Activated CD8-positive, alpha-beta memory T cell treated with anti-CD3 and anti-CD28 coated beads for 36 hours (primary cell): ENCODE measurements around the gene DLL1. TPM values are rescaled to one million over a fixed set of nuclear protein-coding genes. Genes with fewer than 3 reads are reported as not detected.

Source experiments
- CTCF ChIA-PET: fragments of 350-600 bp; sonication (Branson Sonifier 250); formaldehyde crosslinking; loops from one replicate; lab custom pipeline; 2021; ENCODE audit warnings: antibody characterized with exemption; lab: Charles Lee
- POLR2A ChIA-PET: fragments of 350-600 bp; sonication (Branson Sonifier 250); formaldehyde crosslinking; loops from one replicate; lab custom pipeline; 2021; ENCODE audit warnings: antibody characterized with exemption; lab: Charles Lee
- total RNA-seq, 2 experiments: library from RNA; stranded (reverse); gene quantifications; one replicate each; pipeline ENCODE4 v1.2.3, GENCODE V29; 2021

The DLL1 gene
- total RNA-seq, 2 experiments from 2014 or later: 0.25 to 0.36 TPM

DNA sequence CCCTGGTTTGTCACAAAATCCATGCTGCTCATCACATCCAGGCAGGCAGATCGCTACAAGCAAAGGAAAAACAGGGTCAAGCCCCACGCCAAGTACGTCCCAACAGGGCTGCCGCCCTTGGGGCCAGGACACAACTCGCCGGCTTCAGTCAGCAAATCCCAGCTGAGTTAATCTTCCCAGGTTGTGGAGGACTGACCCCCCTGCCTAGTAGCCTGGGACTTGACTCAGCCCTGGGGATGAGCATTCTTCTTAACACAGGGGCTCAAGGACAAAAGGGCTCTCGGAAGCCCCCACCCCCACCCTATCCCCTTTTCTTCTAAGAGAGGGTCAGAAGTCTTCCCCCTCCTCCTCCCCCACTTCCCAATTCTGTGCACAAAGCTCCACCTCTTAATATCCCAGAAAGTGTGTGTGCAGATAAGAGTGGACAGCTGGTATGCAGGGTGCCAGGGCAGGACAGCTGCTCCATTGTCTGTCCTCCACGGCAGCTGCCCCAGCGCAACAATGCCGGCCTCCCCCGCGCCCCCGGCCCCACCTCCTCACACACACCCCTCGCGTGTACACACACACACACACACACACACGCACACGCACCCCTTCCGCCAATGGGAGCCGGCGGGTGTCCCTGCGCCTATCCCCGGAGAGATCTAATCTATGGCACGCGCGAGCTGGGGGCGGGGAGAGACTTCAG, 4.5 kb downstream of the DLL1 start:
- ChIA-PET CTCF (interaction anchor here (1.3 kb wide), 1 partner anchor 18 kb away, joined by 3 read pairs; no protein-coding TSS in a partner anchor), POLR2A (no interaction called here)

DNA sequence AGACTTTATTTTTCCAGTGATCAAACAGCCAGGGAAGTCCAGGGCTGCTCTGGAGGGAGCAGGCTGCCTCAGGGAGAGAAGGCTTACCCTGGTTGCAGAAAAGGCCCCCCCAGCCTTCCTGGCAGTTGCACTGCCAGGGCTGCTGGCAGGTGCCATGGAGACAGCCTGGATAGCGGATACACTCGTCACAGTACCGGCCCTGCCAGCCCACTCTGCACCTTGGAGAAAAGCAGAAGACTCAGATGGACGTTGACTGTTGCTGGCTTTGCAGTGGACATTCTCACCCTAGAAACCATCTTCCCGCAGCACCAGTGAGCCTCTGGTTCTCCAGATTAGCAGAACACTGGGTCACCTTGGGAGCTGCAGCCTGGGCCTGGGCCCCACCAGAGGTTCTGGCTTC, 5.4 kb downstream of the DLL1 start:
- ChIA-PET CTCF (no interaction called here), POLR2A (no interaction called here)

DNA sequence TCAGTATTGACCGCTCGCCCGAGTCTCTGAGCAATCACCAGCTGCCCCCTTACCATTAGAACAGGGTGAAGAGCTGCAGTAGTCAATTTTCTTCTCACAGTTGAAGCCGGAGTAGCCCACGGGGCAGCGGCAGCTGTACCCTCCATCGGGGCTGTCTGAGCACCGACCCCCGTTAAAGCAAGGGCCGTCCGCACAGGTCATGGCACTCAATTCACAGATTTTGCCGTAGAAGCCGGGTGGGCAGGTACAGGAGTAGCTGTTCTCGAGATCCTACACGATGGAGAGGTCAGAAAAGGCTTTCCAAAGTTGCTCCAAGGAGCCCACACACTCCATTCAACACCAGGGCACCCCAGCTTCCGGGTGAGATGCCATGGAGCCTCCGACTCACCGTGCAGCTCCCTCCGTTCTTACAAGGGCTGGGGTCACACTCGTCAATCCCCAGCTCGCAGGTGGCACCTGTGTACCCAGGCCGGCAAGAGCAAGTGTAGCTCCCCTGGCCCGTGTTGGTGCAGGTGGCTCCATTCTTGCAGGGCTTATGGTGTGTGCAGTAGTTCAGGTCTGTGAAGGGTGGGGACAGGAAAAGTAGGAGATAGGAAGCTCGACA, 5.9 kb downstream of the DLL1 start:
- CTCF ChIA-PET: no interaction called here
- POLR2A ChIA-PET: no interaction called here

DNA sequence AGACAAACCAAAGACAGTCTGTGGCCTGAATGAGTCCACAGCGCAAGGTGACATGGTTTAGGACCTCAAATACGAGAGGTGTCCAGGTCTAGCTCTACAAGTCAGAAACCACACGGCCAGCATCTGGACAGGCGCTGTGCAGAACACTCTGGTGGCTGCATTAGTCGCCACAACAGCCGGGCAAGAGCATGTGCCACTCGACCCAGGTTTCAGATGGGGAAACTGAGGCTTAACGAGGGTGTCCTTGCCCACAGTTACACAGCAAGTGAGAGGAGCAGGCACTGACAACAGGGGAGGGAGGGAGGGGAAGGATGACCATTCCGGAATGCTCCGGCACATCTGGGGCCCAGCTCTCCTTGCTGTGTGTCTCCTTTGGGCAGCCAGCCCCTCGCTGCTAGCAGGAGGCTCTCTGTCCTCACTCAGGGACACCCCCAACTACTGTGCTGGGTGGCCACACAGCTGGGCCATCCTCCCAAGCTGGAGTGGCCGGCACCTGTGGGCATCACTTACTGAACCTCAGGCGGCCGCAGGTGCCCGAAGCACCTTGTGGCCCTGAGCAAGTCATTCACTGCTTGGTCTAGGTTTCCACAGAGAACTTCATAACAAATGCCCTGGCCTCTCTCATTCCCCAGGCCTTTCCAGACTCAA, 6.6 kb downstream of the DLL1 start:
- ChIA-PET CTCF (no interaction called here), POLR2A (no interaction called here)

DNA sequence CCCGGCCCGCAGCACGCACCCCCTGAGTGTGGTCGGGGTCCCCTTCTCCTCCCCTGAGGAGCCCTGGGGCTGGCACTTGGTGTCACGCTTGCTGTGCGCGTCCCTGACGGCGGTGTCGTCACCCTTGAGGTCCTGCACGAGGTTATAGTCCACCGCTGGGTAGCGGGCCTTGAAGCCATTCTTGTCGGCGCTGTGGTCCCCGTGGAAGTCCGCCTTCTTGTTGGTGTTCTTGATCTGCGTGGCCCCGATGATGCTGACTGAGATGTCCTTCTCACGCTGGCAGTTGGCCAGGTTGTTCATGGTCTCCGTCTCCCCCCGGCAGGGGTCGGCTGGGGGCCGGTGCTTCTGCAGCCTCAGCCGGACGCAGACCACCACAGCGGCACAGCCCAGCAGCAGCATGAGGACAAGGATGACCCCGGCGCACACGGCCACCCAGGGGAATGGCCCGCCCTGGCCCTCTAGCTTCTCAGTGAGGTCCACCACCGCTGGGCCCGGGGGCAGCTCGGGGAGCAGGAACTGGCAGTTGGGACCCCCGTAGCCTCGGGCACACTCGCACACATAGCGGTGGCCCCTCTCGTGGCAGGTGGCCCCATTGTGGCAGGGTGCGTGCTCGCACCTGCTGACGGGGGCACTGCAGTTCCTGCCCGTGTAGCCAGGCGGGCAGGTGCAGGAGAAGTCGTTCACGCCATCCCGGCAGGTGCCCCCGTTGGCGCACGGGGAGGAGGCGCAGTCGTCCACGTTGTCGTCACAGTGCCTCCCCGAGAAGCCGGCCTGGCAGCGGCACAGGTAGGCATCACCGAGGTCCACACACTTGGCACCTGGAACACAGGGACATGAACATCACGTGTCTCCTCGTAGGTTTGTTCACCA, 7.4 kb downstream of the DLL1 start:
- CTCF ChIA-PET: no interaction called here
- POLR2A ChIA-PET: no interaction called here

DNA sequence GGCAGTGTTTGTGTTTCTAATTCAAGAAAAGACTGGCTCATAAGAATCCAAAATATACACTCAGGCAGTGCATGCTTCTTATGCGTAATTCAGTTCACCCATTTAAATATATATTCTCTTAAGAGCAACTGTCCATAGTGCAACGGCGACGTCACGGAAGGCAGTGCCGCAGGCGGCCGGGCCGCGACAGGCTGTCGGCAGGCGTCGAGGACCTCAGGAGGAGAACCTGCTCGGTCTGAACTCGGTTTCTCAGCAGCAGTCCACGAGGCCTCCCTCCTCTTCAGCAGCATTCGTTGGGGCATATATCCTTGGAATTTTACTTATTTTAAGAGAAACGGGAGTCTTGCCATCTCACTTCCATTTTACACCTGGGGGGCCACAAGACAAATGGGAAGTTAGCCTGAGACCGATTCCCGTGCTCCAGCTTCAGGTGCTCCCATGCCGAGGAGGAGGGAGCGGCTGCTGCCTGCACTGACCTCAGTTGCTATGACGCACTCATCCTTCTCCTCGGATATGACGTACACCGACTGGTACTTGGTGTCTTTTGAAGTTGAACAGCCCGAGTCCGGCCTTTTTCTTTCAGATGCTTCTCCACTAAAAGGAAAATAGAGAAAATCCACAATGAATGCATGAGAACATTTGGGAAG, 8.2 kb downstream of the DLL1 start:
- ChIA-PET POLR2A (no interaction called here), CTCF (no interaction called here)

DNA sequence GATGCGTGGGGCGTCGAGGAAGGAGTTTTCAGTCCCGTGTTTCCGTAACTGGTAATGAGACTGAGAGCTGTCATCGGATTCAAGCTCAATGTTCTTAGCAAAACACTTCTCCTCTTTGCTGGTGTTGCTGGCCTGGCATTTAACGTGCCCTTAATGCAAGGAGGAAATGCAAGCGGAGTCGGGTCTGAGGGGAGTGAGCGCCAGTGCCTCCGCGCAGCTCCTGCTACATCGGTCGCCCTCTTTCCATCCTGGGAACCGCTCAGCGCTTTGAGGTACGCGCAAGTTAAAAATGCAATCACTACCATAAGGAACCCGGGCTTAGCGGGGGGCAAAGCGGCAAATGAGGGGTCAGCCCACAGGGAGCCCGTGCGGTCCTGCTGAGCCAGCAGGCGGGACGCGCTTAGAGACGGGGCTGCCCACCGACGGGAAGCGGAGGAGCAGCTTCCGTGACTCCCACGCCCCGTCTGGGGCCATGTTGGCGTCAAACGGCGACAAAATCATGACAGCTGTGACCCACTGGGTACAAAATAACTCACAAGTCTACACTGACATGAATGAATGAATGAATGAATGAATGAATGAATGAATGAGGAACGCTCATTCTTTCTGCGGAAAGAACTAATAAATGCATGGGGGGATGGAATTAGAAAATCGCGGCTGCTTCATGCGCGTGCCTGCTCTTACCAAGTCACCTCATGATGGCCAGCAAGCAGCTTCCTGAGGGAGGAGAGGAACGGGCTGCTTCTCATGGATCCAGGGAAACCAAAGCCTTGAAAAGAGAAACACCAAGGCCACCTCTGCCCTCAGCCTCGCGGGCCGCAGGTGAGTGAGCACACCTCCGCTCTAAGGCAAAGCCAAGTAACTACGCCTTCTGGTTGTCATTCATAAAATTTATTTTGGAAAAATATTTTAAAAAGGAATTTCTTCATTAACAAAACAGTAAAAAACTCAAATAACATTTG, 9.3 kb downstream of the DLL1 start:
- CTCF ChIA-PET: no interaction called here
- POLR2A ChIA-PET: no interaction called here

DNA sequence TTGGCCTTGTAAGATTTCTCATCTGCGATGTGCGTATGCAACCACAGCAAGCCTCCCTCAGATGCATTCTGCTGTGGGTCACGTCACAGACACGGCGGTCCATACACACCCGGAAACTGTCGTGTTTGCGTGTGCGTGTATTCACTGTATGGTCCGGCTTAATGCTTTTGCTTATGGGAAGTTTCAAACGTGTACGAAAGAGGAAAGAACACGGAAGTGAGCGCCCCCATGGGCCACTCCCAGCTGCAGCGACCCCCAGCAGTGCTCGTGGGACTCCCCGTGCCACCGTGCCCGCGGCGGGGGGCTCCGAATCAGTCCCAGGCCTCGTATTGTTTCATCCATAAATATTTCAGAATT, 10.2 kb downstream of the DLL1 start:
- POLR2A ChIA-PET: no interaction called here

DNA sequence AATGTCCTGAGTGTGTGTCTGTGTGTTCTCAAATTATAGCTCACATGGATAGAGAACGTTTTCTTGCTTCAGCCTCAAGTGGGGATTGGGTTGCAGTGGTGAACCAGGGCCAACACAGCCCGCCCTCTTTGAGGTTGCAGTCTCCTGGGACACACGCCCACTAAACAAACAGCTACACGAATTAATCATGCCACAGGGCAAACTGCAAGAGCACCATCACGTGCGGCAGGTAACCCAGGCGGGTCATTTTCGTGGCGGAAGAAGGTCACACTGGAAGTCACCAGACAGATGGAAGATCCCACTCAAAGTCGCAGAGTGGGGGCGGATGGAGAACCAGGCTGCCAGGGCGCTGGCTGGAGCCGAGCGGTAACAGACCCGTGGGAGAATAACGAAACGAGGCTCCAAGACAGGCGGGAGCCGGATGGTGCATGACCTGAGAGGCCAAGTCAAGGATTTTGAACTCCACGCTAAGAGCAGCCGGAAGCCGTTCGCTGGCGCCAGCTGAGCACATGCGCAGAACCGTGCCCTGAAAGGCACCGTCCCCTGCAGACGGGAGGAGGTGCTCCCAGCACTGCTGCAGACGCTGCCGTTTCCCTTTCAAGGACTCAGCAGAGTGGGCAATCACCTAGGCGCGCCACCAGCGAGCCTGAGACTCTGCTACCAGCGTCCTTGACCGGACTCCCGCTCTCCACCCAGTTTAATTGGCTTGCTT, 10.7 kb downstream of the DLL1 start:
- ChIA-PET CTCF (no interaction called here), POLR2A (no interaction called here)

More for the DNA sequence above, 10.2 kb downstream of the DLL1 start:
- CTCF ChIA-PET: no interaction called here

DNA sequence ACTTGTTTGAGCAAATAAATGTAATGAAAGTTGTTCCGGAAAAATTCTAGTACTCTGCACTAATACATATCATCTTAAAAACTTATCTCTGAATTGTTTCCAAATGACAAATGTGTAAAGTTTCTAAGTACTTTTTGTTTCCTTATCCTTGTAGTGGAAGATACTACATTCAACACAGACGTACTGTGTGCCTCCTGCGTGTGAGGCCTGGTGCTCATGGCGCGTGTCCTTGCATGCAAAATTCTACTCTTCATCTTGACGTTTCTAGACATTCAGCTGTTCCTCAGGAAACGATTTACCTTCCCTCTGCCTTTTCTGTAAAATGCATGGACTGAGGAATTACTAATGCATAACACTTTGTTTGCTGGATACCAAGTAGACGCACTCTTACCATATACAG, 11.5 kb downstream of the DLL1 start:
- ChIA-PET POLR2A (no interaction called here), CTCF (no interaction called here)

DNA sequence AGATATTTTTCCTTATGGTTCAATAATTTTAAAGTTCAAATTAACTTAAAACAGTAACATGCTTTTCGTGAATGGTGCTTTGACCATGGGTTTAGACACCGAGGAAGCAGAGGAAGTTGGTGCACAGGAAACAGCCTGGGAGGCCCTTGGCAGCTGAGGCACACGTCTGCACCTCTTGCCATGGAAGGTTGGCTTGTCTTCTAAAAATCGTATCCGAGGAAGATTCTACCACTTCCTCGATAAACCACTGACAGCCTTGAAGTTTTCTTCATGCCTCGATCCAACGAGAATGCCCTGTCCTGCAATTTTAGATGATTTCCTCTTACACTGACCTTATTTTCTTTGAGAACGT, 12.2 kb downstream of the DLL1 start:
- ChIA-PET CTCF (no interaction called here), POLR2A (no interaction called here)

DNA sequence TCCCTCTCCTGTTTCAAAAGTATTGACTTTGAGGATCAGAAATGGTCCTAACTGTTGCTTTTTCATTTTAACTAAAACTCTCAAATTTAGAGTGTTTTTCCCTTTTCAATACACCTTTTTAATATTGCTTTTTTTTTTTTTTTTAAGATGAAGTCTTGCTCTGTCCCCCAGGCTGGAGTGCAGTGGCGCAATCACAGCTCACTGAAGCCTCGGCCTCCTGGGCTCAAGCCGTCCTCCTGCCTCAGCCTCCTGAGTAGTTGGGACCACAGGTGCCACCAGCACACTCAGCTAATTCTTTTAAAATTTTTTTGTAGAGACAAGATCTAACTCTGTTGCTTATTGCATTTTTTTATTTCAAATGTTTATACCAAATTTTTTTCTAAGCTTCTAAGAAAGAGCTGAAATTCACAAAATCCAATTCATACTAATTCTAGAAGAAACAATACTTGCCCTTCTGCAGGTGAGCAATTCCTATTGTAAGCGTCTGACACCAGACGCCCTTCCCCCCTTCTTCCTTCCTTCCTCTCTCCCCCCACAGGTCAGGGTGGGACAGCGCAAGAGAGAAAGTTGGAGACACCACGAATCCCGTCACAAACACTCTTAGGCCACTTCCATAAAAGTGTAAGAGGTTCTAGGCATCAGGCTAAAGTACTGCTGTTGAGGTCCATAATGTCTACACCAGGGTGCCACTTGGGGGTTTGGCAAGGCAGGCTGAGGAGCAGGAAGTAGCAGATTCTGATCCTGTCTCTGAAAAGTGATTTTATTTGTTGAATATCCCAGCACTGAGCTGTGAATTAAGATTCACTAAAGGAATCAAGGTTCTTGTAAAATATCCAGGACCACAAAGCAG, 12.8 kb downstream of the DLL1 start:
- CTCF ChIA-PET: no interaction called here
- POLR2A ChIA-PET: interaction anchor here (0.7 kb wide), 1 partner anchor 56 kb away, joined by 5 read pairs; no protein-coding TSS in a partner anchor

DNA sequence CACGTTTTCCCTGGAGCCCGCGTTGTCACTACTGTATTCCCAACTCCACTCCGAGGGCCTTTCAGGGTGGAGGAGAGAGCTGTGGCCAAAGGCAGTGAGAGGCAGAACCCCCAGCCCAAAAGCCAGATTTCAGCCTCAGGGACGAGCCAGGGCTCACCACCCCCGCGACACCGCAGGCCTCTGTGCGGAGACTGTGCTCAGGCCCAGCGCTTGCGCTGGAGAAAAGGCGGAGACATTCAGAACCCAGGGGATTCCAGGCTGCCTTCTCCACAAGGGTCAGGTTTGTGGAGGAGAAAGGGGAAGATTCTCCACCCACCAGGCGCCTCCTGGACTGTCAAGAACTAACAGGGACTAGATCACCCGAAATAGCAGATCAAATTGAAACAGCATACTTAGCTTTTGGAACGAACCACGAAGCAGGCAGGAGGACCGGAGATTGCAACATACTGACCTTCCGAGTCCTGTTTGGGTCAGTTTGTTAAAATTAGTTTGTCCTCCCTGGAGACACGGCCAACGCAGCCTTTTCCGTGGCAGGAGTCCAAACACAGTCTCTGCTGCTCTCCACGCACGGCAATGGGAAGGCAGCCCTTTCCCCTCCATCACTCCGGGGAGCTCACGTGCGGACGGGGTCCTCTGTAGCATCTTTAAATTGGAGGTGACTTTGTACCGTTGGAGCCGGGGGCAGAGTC, 14.4 kb downstream of the DLL1 start:
- CTCF ChIA-PET: no interaction called here
- POLR2A ChIA-PET: no interaction called here

DNA sequence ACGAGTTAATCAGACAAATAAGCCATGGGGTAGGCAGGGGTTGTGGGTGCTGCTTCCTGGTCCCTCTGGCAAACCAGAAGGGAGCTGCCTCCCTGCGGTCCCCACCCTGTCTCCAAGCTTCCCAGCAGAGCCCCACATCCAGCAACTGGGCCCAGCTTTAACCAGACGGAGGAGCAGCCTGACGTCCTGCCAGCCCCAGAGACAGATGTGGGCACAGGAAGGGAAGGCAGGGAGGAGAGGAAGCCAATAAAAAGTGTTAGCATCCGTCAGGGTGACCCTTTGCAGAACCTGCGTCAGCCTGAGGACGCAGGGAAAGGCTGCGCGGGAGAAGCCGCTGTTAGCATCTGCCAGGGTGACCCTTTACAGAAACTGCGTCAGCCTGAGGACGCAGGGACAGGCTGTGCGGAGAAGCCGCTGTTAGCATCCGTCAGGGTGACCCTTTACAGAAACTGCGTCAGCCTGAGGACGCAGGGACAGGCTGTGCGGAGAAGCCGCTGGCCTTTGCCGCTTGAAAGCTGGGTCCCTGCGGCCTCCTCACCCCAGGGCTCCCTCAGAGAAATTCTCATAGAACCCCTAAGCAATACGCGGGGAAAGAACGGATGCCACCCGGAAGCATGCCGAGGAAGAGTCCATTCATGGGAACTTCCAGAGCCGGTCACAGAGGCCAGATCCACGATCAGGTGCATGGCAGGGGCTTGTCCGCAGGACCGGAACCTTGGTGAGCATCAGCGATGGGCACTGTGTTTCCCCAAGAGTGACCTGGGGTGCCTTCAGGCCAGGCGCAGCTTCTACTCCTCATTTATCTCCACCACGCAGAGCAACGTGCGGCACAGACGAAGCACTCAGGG, 15.9 kb downstream of the DLL1 start:
- ChIA-PET CTCF (no interaction called here), POLR2A (no interaction called here)

DNA sequence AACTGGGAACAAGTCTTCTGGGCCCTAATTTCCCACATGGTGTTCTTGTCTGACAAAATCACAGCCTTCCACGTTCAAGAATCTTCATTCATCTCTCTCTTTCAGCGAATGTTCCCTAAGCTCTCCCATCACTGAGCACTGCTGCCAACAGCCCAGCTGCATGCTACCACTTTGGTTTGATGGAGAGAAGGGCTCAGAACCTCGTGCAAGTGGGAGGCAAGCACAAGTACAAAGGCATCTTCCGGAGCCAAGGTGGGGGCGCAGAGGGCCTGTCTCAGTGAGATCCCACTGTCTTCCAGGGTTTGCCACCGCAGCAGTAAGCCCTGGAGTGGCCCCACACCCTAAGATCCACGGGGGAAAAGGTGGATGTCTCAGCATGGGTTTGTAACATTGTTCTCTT, 17.2 kb downstream of the DLL1 start:
- ChIA-PET POLR2A (interaction anchor here (0.7 kb wide), 1 partner anchor 407 kb away, joined by 4 read pairs; no protein-coding TSS in a partner anchor), CTCF (no interaction called here)

DNA sequence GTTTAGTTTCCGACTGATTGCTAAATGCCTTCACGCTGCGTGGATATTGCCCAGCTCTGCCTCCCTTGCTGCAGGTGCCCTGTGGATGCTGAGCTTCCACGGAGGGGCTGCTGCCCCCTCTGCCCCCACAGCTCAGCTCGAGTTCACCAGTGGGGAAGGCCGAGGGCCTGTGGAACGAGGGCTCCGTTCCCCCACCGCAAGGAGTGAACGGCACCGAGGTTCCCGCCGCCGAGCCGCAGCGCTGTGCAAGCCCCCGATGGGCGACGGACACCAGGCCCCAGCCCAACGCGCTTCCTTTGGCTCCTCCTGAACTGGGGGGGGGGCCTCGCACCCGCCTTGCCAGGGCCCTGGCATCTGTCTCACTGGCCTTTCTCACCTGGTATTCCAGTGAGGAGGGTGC, 17.7 kb downstream of the DLL1 start:
- CTCF ChIA-PET: no interaction called here
- POLR2A ChIA-PET: no interaction called here
